HUES6 (cell line): ENCODE data around the gene EFCAB6.

Source experiments
- H3K27ac ChIP-seq: 2 replicates; pipeline ENCODE4 v1.7.0; 2013; ENCODE audit warnings: low read depth, mild to moderate bottlenecking, low read length, inconsistent platforms
- H3K27me3 ChIP-seq: 2 replicates; pipeline ENCODE4 v1.6.1; 2013; ENCODE audit warnings: low read length; ENCODE audit not compliant: control insufficient read depth, insufficient read depth
- H3K36me3 ChIP-seq: 2 replicates; pipeline ENCODE4 v1.6.1; 2013; ENCODE audit warnings: low read length; ENCODE audit not compliant: control insufficient read depth, insufficient read depth
- H3K4me1 ChIP-seq: 2 replicates; pipeline ENCODE4 v1.6.1; 2013; ENCODE audit warnings: low read length; ENCODE audit not compliant: control insufficient read depth, insufficient read depth
- H3K4me3 ChIP-seq: 2 replicates; pipeline ENCODE4 v1.5.1; 2013; ENCODE audit warnings: low read depth, low read length
- H3K9ac ChIP-seq: one replicate; pipeline ENCODE4 v1.6.1; 2013; ENCODE audit warnings: mild to moderate bottlenecking, low read length
- H3K9me3 ChIP-seq: 2 replicates; pipeline ENCODE4 v1.6.1; 2013; ENCODE audit warnings: low read depth, low read length; ENCODE audit not compliant: control insufficient read depth, insufficient read depth

Gene EFCAB6

DNA sequence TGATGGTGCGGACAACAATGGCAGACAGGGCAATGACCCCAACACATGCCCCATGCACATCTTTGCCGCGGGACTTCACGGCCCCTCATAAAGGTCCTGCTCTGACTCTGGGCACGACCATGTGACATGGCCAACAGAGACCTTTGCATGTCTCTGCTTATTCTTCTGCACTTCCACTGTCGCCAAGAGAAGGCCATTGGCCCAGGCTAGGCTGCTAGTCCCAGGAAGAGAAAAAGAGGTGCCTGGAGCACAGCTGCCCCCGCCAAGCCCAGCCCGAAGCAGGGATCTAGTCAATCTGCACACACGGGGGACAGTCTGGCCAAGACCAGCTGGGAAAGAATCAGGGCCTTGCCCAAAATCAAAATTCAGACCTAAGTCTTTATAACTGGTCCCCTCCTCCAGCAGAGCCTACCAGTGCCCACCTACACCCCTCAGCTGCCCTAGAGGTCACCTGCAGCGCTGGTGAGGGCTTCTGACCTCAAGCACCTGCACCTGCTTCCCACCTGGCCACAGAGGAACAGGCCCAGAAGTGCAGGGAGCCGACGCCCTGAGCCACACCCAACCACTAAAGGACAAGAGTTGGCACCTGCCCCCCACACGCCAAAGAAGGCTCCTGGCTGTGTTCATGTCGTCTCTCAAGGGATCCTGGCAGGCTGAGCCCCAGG lies 42.1 kb upstream of the EFCAB6 start:
- no peaks in the 10 kb centered on the region for H3K27me3 ChIP-seq
- peaks cover 11% of the 10 kb centered on the region for H3K9me3 ChIP-seq
- no peak overlapping the region for H3K9ac ChIP-seq
- H3K4me3 ChIP-seq: no peak overlapping the region
- peaks cover 30% of the 10 kb centered on the region for H3K4me1 ChIP-seq
- H3K36me3 ChIP-seq: no peaks in the 10 kb centered on the region; the same call in 1 of the 2 replicates
- no peak overlapping the region for H3K27ac ChIP-seq

DNA sequence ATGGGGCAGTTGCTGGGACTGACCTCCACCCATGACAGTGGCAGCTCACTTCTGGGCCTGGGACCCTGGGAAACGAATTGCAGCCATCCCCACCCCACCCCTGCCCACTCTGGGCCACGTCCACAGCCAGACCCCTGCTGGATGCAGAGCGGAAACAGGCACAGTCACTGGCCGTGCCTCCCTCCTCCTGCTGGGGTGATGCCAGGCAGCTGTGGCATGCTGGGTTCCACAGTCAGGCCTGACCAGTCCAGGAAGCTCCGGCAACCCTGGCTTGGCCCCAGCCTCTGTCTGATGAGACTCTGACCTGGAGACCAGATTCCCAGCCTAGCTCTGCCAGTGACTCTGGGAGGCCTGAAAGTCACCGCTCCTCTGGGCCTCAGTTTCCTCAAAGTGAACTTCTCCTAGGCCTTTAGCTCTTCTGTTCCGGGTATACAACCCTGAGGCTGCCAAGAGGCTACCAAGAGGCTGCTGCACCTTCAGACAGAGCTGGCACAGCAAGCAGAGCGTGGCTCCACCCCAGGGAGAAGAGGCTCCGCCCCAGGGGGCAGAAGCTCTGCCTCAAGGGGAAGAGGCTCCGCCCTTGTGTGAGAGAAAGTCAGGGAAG lies 41.3 kb upstream of the EFCAB6 start:
- Histone ChIP-seq H3K9ac (no peak overlapping the region), H3K36me3 (no peaks in the 10 kb centered on the region; the same call in 1 of the 2 replicates), H3K9me3 (peaks cover 11% of the 10 kb centered on the region), H3K27me3 (no peaks in the 10 kb centered on the region), H3K4me3 (no peak overlapping the region), H3K27ac (no peak overlapping the region), H3K4me1 (peaks cover 24% of the 10 kb centered on the region)

DNA sequence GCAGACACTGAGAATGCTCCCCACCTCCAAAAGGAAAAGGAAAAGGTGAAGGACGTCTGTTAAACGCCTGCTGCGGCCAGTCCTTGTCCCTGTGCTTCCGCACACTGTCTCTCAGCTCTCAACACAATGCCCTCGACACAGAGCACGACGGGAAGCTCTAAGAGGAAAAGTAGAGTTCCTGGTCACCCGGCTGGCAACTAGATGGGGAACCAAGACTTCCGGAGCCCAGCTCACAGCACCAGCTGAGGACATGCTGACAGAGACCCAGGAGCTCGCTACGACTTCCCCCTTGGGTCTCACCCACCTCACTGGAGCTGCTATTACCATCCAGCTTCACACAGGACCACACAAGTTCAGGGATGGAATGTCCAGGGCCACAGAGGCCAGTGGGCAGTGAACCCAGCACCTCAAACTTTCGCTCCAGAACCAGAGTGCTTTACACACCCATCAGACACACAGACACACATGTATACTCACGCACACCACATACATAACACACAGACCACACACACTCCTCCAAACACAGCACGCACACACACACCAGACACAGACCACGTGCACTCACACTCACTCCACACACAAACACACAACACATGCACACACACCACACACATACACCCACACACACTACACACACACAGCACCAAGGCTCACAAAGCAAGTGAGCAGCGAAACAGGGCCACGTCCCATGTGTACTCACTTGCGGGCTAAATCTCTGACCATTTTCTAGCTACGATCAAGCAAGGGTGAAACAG lies 40.6 kb upstream of the EFCAB6 start:
- H3K27ac ChIP-seq: no peak overlapping the region

DNA sequence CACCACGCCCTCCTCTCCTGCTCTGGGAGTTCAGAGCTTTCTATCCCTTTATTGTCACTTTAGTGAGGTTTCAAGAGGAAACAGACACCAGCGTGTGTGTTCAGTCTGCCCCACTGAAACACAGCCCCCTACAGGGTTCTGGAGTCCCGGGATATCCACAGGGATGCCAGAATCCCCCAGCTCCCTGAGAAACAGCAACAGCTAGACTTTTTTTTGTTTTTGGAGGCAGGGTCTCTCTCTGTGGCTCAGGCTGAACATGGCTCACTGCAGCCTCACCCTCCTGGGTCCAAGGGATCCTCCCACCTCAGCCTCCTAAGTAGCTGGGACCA lies 39.8 kb upstream of the EFCAB6 start:
- peaks cover 4% of the 10 kb centered on the region; the same call in 1 of the 2 replicates for H3K9me3 ChIP-seq
- no peak overlapping the region for H3K9ac ChIP-seq
- H3K36me3 ChIP-seq: no peaks in the 10 kb centered on the region; the same call in 1 of the 2 replicates
- H3K27me3 ChIP-seq: no peaks in the 10 kb centered on the region
- H3K4me3 ChIP-seq: no peak overlapping the region
- peaks cover 25% of the 10 kb centered on the region for H3K4me1 ChIP-seq
- H3K27ac ChIP-seq: no peak overlapping the region

More for the DNA sequence above, 40.6 kb upstream of the EFCAB6 start:
- Histone ChIP-seq H3K9me3 (peaks cover 11% of the 10 kb centered on the region), H3K36me3 (no peaks in the 10 kb centered on the region; the same call in 1 of the 2 replicates), H3K4me1 (peaks cover 25% of the 10 kb centered on the region), H3K4me3 (no peak overlapping the region), H3K27me3 (no peaks in the 10 kb centered on the region), H3K9ac (peak overlapping the region; percentile 23)

DNA sequence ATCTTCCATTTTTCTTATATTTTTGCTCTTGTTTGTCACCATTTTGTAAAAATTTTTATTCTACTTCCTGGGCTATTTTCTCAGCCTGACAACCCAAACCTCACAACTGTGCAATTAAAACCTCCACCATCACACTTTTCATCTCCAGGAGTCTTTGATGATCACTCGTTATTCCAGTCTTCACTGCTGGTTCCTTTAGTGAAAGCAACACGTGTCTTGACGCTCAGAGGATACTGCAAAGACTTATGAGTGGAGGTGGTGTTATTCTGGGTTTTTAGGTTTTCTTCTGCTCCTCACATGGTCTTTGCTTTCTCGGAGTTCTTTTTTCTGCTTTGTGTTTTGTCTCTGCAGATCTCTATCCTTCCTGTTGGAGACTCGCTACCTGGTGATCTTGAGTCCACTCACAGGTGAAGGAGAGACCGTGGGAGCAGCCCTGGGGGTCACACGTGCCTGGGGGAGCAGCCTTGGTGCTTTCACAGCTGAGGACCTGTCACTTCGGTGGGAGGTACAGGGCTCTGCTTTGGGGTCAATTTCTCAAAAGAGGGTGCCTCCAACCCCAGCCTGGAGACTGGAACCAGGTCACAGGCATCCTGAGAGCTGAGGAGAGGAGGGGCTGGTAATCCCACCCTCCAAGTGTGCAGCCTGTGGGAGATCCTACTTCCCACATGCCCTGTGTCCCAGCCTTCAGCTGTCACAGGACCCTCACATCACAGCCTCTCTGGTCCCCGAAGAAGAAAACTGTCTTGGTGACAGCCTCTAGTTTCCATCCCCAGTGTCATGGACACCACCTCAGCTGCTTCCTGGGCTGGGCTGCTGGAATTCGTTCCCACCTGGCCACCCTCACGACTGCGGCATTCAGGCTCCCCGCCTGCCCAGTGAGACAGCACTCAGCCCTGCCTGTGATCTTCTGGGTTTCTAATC lies 39.2 kb upstream of the EFCAB6 start:
- peaks cover 28% of the 10 kb centered on the region for H3K4me1 ChIP-seq
- no peak overlapping the region for H3K27ac ChIP-seq

DNA sequence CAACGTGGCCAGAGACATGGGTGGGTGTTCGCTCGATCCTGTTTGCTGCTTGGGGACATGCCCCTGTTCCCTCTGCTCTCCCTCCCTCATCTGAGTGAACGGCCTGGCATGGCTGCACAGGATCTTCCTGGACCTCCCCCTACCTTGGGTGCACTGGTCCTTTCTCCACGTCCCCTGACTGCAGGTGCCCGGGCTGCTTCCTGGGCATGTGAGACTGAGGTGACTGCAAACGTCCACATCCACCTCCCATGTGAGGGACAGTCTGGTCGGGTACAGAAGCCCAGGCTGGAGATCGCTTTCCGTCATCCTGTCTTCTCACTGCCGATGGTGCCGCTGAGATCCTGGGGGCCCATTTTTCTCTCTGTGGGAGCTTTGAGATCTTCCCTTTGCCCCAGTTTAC lies 38.4 kb upstream of the EFCAB6 start:
- Histone ChIP-seq H3K27ac (no peak overlapping the region), H3K36me3 (no peaks in the 10 kb centered on the region; the same call in 1 of the 2 replicates), H3K4me1 (peaks cover 27% of the 10 kb centered on the region), H3K4me3 (no peak overlapping the region), H3K9me3 (no peaks in the 10 kb centered on the region), H3K27me3 (no peaks in the 10 kb centered on the region), H3K9ac (no peak overlapping the region)

More for the DNA sequence above, 39.2 kb upstream of the EFCAB6 start:
- Histone ChIP-seq H3K27me3 (no peaks in the 10 kb centered on the region), H3K36me3 (no peaks in the 10 kb centered on the region; the same call in 1 of the 2 replicates), H3K9me3 (no peaks in the 10 kb centered on the region), H3K4me3 (no peak overlapping the region), H3K9ac (no peak overlapping the region)

DNA sequence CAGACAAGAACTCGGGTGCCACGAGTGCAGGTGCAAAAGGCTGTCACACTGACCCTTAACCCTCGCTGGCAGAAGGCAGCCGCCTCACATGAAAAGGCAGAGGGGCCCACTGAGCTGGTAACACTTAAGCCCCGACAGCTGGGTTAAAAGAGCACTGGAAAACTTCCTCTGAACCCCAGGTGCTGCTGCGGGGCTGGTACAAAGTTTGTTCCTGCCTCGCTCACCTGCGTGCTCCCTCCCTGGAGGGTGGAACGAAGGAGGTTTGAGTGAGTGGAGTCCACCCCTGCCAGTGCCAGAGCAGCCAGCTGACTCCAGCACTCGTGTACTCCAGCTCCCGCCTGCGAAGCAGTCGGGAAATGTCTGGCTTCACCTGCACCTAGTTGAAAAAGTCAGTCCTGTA lies 37.6 kb upstream of the EFCAB6 start:
- no peak overlapping the region for H3K9ac ChIP-seq
- no peak overlapping the region for H3K27ac ChIP-seq
- H3K9me3 ChIP-seq: no peaks in the 10 kb centered on the region
- H3K4me1 ChIP-seq: peaks cover 26% of the 10 kb centered on the region
- H3K4me3 ChIP-seq: no peak overlapping the region
- no peaks in the 10 kb centered on the region; the same call in 1 of the 2 replicates for H3K36me3 ChIP-seq
- no peaks in the 10 kb centered on the region for H3K27me3 ChIP-seq

DNA sequence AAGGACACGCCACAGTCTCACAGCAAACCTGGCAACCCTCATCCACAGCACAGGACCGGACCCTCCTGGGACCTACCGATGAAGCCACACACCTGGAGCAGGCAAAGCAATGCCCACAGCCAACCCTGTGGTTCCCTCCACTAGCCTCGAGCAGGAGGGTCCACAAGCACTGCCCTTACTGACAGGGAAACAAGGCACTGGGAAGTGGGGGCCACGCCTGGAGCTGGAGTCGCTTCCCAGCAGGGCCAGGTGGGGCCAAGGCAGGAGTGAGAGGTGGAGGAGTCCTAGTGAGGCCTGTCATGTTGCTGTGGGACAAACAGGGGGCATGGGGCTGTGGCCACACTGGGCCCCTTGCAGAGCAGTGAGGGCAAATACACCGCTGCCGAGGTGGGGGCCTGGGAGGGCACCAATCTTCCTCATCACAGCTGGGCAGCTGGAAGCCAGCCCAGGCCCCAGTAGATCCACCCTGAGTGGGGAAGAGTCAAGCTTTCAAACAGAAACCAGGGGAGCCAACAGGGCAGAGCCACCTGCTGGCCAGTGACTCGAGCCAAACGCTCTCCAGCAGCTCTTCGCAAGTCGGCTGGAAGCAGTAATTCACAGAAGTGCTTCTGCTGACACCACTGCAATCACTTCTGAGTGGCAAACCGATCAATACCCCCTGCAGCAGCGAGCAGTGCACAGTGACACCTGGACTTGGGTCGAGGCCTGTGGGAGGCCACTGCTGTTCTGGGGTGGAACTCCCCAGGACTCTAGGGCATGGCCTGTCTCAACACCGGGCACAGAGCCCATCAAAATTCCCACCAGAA lies 36.5 kb upstream of the EFCAB6 start:
- no peak overlapping the region for H3K27ac ChIP-seq
- no peak overlapping the region for H3K4me3 ChIP-seq
- H3K36me3 ChIP-seq: no peaks in the 10 kb centered on the region; the same call in 1 of the 2 replicates
- no peaks in the 10 kb centered on the region for H3K27me3 ChIP-seq
- peaks cover 19% of the 10 kb centered on the region for H3K4me1 ChIP-seq
- no peaks in the 10 kb centered on the region for H3K9me3 ChIP-seq
- H3K9ac ChIP-seq: no peak overlapping the region

DNA sequence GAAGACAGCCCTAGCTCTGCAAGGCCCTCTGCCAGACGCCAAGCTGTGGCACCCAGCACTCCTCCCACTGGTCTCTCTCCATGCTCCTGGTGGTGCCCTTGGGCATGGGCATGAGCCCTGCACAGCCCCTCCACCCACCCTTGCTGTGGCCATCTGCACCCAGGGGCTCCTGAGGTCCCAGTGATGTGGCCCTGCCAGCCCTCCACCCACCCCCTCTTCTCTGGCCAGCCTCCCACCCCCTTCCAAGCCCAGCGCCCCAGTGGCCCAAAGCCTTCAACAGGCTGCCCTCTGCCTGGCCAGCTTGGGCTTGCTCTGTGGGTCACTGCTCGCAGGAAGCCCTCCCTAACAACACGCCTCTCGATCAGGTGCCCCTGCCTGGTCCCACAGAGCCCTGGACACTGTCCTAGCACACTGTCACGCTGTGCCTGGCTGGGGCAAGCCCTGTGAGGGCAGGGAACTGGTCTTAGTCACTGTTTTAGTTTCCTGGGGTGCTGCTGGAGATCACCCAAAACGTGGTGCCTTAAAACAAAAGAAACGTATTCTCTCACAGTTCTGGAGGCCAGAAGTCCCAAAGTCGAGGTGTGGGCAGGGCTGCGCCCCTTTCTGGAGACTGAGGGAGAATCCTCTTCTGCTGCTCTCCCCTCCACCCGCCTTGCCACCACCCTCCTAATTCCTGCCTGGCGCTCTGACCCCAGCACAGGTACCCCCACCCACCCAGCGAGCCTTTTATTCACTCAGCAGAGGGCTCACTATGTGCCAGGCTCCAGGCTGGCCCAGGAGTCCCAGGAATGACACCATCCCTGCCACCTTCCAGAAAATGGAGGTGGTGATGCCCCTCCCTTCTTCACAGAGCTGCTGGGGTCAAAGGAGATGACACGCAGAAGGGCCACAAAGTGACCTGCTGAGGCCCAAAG lies 35.5 kb upstream of the EFCAB6 start:
- no peaks in the 10 kb centered on the region for H3K9me3 ChIP-seq
- no peaks in the 10 kb centered on the region for H3K27me3 ChIP-seq
- no peak overlapping the region for H3K27ac ChIP-seq
- no peaks in the 10 kb centered on the region; the same call in 1 of the 2 replicates for H3K36me3 ChIP-seq
- H3K4me3 ChIP-seq: no peak overlapping the region
- H3K9ac ChIP-seq: no peak overlapping the region
- H3K4me1 ChIP-seq: peaks cover 14% of the 10 kb centered on the region
